GM12891 (cell line): Measurements from ENCODE around the gene CALML3.

Experiments used
- POLR2A ChIP-seq: IDR thresholded peaks from 2 replicates; pipeline ENCODE4 v1.6.1; 2011; ENCODE audit warnings: low read depth, low read length, control low read depth
- POLR2AphosphoS5 ChIP-seq: IDR thresholded peaks from 2 replicates; pipeline ENCODE4 v1.6.1; 2011; ENCODE audit warnings: low read depth, low read length, control low read depth
- SPI1 ChIP-seq: IDR thresholded peaks from 2 replicates; pipeline ENCODE4 v1.6.1; 2011; ENCODE audit warnings: low read depth, low read length, control low read depth
- TAF1 ChIP-seq: IDR thresholded peaks from 2 replicates; pipeline ENCODE4 v1.6.1; 2011; ENCODE audit warnings: low read depth, low read length, control low read depth

GRCh38 chr10:5526691-5527331 lies 2.0 kb downstream of the CALML3 start:
- TF ChIP-seq POLR2AphosphoS5 = no peak
- TF ChIP-seq POLR2A = no peak
- no peak for TF ChIP-seq TAF1
- TF ChIP-seq SPI1 = no peak
